SK-MEL-5 (cell line): Measurements from ENCODE around the gene MYG1. TPM values are rescaled to one million over a fixed set of nuclear protein-coding genes. Genes with fewer than 3 reads are reported as not detected.
"Not testable (repeated sequence)": the region's sequence is repeated elsewhere in the genome, so short reads cannot be mapped to it uniquely, and the experiment has no call there.

ENCODE experiments used
- DNase-seq: peaks from one replicate; pipeline ENCODE4 v3.0.0-alpha.2; 2016; ENCODE audit warnings: low read depth, low spot score
- in situ Hi-C: cut with HindIII; loops from 2 replicates; pipeline ENCODE4 v1.10.0; 2016; ENCODE audit warnings: low sequenced_read_pairs, high pct_unique_total_duplicates, low pct_unique_long_range_greater_than_20kb
- total RNA-seq: library from RNA; depleted of rRNA; stranded (reverse); fragments of >200 nt; shearing (Covaris generic); gene quantifications from 2 replicates; pipeline ENCODE4 v1.2.3, GENCODE V29; 2014

The MYG1 gene
- total RNA-seq, 1 experiment from 2014 or later: 59.4 TPM

DNA sequence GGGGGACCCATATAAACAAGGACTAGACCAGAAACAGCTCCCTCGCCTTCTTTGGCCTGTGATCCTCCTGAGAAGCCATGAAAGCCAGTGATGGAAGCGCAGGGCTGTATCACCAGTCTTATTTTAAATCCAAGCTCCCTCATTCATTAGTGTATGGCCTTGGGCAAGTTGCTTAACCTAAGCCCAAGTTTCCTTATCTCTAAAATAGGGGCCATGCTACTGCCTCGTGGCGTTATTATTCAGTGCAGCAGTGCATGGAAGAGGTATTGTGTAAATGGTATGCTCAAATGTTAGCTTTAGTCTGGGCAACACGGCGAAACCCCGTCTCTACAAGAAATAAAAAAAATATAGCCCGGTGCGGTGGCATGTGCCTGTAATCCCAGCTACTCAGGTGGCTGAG lies 21.5 kb upstream of the MYG1 start:
- no peak for DNase-seq
- in situ Hi-C loops: no loop called here

DNA sequence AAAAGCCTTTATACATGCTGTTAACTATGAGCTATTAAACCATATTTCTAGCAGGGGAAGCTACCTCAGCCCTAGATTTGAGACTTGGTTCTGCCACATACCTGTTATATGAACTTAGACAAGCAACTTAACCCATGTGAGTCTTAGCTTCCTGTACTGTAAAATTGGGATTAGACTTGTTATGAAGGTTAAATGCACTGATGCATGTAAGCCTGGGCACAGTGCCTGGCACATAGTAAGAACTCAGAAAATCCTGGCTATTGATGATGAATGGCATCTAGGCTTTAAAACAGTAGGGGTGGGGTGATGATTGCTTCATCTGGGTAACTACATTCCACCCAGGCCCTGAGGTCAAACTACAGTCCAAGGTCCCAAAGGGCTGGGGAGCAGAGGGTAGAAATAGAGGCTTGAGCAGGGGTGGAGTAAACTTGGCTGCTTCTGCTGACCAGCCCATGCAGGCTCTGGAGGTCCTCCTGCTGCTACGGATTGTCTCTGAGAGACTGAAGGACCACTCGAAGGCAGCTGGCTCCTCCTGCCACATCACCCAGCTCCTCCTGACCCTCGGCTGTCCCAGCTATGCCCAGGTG lies 20.1 kb upstream of the MYG1 start:
- no peak for DNase-seq
- in situ Hi-C loops: no loop called here

DNA sequence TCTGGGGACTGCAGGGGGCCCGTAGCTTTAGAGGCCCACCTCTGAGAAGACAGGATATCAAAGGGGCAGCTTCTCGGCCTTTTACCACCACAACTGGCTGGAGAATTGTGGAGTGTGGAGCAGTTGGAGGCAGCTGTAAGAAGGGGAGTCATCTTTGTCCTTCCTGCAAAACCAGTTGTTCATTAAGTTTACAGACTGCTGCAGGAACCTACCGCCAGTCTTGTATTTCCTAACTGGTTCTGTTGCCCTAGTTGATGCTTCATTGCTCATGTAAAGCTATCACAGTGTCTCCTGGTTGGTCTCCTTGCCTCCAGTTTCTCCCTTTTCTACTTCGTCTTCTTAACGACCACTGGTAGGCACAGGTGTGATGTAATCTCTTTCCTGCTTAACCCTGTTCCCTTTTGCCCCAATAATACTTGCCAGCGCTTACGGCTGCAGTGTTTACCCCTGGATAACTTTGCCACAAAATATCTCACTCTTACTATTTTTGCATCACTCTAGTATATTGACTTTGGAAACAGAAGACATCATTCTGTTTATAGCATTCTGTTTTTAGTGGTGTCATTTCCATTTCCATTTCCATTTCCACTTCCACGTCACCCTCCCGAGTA lies 19.5 kb upstream of the MYG1 start:
- in situ Hi-C loops: no loop called here
- no peak for DNase-seq

DNA sequence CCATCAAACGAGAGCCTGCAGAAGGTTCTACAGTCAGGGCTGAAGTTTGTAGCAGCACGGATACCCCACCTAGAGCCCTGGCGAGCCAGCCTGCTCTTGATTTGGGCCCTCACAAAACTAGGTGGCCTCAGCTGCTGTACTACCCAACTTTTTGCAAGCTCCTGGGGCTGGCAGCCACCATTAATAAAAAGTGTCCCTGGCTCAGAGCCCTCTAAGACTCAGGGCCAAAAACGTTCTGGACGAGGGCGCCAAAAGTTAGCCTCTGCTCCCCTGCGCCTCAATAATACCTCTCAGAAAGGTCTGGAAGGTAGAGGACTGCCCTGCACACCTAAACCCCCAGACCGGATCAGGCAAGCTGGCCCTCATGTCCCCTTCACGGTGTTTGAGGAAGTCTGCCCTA lies 13.0 kb upstream of the MYG1 start:
- in situ Hi-C loops: no loop called here

DNA sequence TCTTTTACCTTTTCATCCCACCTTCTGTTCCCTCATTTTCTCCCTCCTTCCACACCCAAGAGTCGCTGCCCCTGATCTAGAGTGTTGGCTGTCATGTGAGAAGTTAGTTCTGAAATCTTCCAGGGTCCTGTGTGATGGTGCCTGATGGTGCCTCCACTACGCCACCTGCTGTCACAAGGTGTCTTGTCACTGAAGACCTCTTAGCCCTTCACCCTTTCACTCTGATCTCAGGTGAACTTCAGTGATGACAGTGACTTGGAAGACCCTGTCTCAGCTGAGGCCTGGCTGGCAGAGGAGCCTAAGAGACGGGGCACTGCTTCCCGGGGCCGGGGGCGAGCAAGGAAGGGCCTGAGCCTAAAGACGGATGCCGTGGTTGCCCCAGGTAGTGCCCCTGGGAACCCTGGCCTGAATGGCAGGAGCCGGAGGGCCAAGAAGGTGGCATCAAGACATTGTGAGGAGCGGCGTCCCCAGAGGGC lies 11.7 kb upstream of the MYG1 start:
- in situ Hi-C loops: no loop called here
- DNase-seq: peak; percentile 82

More for the DNA sequence above, 13.0 kb upstream of the MYG1 start:
- DNase-seq: no peak

DNA sequence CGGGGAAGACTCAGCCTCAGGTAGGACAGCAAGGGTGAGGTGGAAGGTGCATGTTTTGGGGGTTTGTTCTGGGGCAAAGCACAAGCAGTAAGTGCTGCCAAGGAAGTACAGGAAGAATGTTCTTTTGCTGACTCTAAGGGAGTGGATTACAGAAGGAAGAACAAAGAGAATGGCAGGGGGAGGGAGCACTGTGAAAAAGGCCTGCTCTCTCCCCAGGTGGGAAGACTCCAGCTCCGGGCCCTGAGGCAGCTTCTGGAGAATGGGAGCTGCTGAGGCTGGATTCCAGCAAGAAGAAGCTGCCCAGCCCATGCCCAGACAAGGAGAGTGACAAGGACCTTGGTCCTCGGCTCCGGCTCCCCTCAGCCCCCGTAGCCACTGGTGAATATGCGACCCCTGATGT lies 11.2 kb upstream of the MYG1 start:
- DNase-seq: no peak
- in situ Hi-C loops: no loop called here

DNA sequence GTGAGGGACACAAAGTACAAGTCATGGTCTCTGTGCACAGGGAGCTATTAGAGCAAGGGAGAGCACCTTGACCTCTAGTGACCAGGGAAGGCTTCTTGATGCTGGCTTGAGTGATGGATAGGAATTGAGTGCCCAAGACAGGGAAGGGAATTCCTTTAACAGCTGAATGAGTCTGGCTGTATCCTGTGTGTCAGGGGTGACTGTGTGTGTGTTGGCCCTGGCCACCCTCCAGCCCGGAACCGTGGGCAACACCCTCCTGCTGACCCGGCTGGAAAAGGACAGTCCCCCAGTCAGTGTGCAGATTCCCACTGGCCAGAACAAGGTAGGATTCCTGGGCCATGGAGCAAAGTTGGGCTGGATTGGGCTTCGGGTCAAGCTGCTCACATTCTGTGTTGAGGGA lies 9.6 kb upstream of the MYG1 start:
- in situ Hi-C loops: no loop called here
- DNase-seq: no peak

DNA sequence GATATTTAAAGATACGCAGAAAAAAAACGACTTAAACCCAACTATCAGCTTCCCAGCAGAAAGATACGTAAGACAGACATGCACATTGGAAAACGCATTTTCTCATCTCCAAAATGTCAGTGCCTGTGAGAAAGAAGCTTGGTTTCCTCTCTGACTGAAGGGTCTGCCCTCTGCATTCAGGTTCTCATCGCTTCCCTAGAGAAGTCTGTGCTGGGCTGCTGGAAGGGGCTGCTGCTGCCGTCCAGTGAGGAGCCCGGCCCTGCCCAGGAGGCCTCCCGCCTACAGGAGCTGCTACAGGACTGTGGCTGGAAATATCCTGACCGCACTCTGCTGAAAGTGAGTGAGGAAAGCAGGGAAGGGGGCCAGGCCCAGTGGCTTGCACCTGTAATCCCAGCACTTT lies 8.8 kb upstream of the MYG1 start:
- in situ Hi-C loops: no loop called here

DNA sequence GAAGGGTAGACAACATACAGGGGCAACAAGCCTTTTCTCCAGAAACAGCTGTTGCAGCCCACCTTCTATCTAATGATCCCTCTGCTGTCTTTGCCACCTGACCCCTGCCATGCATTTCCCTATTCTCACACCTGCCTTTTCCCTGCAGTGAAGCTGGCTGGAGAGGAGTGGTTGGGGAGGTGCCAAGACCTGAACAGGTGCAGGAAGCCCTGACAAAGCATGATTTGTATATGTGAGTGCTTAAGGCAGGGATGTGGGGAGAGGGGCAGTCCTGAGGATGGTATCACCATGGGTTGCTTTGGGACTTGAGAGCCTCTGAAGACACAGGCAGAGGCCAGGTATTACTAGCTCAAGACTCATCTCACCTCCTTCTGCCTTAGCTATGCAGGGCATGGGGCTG lies 7.1 kb upstream of the MYG1 start:
- no peak for DNase-seq
- in situ Hi-C loops: no loop called here

More for the DNA sequence above, 8.8 kb upstream of the MYG1 start:
- no peak for DNase-seq

DNA sequence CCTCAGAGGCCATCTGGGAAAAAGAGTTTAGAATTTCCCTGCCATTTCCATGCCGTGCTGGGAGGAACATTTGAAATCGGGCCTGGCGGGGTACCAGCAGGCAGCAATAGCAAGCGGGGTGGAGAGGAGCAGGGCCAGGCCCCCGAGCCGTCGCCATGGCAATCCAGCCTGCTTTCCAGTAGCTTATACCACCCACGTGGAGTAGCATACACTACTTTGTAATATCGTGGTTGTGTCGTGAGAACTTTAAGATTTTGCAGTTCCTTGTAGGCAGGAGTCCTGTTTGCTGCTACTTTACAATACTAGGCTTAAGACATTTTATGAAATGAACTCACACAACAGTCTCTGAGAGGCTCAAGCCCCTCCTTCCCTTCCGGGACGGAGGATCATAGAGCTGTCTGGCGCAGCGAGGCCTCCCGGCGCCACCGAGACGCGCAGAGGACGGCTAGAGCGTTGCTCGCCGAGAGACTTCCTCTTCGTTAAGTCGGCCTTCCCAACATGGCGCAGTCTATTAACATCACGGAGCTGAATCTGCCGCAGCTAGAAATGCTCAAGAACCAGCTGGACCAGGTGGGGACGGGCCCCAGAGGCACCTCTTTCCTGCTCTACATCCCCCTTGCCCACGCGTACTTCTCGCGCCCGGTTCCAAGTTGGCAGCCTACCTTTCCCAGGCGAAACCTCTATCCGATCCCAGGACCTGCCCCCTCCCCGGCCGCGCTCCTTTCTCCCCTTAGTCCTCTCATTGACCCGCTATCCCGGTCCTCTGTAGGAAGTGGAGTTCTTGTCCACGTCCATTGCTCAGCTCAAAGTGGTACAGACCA lies 4.2 kb upstream of the MYG1 start, which contains the start of gene PFDN5:
Gene PFDN5 (plus strand): TSS at position 473 of the 821 bp plus-strand sequence. CDS start 26 bp downstream, at position 499.
- in situ Hi-C loops: no loop called here
- DNase-seq: peak; percentile 87

DNA sequence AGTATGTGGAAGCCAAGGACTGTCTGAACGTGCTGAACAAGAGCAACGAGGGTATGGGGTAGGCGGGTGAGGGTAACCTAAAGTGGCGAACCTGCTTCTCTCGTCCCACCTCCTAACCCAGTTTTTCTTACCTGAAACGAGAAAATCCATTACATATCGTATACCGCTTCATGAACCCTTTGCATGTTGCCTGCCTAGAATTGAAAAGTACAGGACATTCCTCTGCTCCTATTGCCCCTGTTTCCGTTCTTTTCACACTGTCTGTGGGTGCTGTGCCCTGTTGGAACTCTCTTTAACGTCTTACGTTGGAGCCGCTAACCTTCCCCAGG lies 3.6 kb upstream of the MYG1 start:
- in situ Hi-C loops: no loop called here
- DNase-seq: no peak

DNA sequence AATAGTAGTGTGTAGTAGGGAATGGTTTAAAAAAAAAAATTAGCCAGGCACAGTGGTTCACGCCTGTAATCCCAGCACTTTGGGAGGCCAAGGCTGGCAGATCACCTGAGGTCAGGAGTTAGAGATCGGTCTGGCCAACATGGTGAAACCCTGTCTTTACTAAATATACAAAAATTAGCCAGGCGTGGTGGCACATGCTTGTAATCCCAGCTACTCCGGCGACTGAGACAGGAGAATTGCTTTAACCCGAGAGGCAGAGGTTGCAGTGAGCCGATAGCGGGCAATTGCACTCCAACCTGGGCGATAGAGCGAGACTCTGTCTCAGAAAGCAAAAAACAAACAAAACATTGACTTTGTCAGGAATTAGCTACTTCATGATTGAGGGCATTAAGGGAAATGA lies 2.4 kb upstream of the MYG1 start:
- in situ Hi-C loops, DNase-seq: not testable (repeated sequence)

DNA sequence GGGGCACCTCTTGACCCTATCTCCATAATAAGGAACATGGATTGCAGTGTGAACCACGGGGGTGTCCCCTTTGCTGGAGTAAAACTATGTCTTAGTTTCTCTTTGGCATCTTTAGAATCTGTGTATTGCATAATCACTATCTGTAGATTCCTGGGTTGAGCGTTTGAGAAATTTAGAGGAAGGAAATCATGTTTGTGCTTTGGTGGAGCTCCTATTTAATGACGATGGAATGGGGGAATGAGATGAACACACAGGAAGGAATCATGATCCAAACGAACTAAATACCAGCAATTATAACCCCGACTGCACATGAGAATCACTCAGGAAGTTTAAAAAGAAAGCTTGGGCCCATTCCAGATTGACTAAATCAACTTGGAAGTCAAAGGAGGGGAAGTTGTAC lies 1.3 kb upstream of the MYG1 start:
- DNase-seq: peak; percentile 47
- in situ Hi-C loops: no loop called here

DNA sequence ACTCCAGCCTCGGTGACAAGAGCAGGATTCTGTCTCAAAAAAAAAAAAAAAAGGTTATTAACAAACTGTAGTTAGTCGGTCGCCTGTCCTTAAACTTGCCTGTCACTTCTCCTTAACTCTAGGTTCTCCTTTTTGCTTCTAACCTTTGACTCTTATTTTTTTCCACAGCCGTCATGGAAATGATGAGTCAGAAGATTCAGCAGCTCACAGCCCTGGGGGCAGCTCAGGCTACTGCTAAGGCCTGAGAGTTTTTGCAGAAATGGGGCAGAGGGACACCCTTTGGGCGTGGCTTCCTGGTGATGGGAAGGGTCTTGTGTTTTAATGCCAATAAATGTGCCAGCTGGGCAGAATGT lies 418 bp upstream of the MYG1 start:
- in situ Hi-C loops: no loop called here

DNA sequence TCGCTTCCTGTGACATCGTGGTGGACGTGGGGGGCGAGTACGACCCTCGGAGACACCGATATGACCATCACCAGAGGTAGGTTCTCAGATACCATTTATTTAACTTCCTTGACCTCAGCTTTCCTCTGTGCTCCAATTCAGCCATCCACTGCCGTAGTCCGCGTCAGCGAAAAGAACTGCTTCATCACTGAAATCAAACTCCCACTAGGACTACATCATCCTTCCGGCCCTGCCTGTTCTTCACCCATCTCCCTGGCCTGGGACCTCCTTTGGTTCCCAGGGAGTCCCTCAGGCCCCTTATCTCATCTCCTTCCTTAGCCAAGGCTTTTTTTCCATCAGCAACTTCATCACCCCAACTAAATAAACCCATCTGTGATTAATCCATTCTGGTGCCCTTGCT lies 692 bp downstream of the MYG1 start:
- in situ Hi-C loops: no loop called here
- peak; percentile 11 for DNase-seq

More for the DNA sequence above, 418 bp upstream of the MYG1 start:
- DNase-seq: no peak

DNA sequence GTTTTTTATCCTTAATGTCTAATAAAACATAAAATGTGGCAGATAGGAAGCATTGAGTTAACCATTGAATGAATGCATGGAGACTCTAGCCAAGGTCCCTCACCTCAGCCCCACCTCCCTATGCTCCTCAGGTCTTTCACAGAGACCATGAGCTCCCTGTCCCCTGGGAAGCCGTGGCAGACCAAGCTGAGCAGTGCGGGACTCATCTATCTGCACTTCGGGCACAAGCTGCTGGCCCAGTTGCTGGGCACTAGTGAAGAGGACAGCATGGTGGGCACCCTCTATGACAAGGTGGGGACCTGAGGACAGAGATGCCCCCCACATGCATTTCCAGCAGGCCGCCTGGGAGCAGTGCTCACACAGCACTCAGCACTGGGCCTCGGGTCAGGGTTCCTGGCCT lies 3.4 kb downstream of the MYG1 start:
- DNase-seq: no peak
- in situ Hi-C loops: no loop called here

DNA sequence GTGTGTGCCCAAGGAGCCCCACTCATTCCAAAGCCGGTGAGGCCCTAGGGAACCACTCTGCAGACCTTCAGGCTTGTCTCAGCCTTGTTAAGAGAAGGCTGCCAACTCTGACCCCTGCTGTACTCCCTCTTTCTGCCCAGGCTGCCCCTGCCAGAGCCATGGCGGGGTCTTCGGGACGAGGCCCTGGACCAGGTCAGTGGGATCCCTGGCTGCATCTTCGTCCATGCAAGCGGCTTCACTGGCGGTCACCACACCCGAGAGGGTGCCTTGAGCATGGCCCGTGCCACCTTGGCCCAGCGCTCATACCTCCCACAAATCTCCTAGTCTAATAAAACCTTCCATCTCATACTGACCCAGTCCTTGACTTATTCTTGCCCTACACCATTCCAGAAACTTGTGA lies 7.3 kb downstream of the MYG1 start:
- DNase-seq: no peak
- in situ Hi-C loops: no loop called here

DNA sequence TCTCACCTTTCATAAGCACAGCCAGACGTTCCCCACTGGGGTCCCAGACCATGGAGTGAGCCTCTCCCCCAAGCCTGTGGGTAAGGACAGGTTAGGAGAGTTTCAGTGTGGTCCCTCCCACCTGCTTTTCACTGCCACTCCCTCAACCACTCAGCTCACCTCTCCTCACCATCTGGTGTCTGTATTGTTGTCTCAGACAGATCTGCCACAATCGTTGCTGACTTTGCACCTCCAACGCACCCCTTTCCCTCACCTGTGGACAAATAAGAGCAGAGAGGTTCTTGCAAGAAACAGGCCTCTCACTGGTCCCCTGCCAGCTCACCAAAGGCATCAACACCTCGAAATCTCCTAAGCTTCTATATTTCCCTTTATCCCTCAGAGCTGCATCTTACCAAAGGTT lies 8.8 kb downstream of the MYG1 start:
- no peak for DNase-seq
- in situ Hi-C loops: no loop called here

DNA sequence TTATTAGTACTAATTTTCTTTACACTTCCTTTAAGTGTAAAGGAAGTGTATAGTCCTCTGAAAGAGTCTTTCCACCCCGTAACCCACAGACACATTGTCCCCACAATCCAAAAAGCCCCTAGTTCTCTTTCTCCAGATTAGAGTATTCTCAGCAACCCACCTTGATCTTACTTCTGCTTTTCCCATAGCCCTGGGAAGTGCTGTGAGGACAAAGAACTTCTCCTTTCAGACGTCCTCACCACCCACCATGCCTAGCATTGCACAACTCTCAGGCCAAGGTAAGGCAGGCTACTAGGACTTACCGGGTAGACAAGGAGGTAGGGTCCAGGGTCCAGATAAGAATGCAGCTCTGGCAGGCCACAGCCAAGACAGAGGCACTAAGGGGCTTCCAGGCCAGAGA lies 14.5 kb downstream of the MYG1 start:
- in situ Hi-C loops: no loop called here
- no peak for DNase-seq
